NCI-H524 (cell line): ENCODE results near the gene SKA3.
A peak's percentile ranks its signal among the peaks of the same experiment; 100 is the strongest.

Source experiments
- DNase-seq, 2 experiments: peaks; one replicate each; lab custom pipeline; 2025; lab: John Stamatoyannopoulos, UW

Gene SKA3

GRCh38 chr13:21115231-21115630 is 61.1 kb downstream of the SKA3 start:
- DNase-seq, result no peak

DNA sequence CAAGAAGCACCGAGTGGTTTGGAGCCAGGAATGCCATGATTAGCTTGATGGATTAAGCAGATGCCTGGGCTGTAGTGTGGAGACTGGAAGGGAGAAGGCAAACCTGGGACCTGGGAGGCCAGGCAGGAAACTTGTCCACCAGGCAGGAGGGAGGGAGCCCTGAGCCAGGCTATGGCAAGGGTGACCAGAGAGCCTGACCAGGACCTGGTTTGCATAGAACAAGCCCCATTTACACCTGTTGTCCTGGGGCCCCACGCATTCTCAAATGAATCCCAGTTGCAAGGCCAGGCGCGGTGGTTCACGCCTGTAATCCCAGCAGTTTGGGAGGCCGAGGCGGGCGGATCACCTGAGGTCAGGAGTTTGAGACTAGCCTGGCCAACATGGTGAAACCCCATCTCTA is 64.8 kb downstream of the SKA3 start:
- DNase-seq, result no peak

DNA sequence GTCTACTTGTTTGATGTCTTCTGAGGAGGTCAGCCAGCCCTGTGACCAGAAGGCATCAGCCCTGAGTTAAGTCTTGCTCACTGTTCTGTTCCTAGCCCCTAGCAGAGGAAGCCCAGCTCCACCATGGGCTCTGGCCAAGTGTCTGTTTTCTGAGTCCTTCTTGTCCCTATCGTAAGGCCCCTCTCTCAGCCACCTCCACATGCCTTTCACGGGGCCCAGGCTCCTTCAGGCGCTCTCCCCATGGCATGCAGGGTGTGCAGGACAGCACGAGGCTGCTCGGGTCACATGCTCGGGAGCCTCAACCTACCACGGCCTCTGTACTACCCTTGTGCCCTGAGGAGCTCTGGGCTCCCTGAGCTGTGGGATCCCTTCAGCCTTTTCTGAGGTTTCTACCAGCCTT is 67.2 kb downstream of the SKA3 start:
- DNase-seq, result no peak

- DNase-seq, result peak in 1 of 2 experiments; percentile 15
Measured at GRCh38 chr13:21106089-21106488, 70.3 kb downstream of the SKA3 start.

- no peak for DNase-seq
Measured at GRCh38 chr13:21104199-21105019, 71.9 kb downstream of the SKA3 start.
